ENCODE measurements around the gene CAMK2N2. TPM values are rescaled to one million over a fixed set of nuclear protein-coding genes. Genes with fewer than 3 reads are reported as not detected.
A peak's percentile ranks its signal among the peaks of the same experiment; 100 is the strongest.

Gene CAMK2N2
- total RNA-seq, 8 experiments from 2014 or later = 0.31 to 16.2 (median 6.5) TPM; not detected in 2

DNA sequence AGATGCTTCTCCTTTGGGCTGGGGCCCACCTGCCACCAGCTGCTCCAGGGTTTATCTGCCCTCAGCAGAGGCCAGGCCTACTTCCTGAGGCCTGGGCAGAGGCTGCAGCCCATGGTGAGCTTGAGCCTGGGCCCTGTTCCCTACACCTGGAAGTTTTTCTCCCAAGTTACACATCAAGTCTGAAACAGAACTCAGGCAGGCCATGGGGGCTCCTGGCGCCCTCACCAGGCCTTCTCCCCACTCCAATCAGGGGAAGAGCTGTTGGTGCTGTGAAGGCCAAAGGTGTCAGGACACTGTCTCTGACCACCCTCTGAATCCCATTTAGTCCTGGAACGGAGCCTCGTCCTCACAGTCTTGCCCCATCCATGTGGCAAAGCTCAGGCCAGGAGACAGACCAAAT is 24.7 kb downstream of the CAMK2N2 start:
- no peak for ATAC-seq (replicated peaks in 6 of 8)
- in situ Hi-C loops (cut with MboI; ENCODE audit: low pct_unique_long_range_greater_than_20kb in 2 of 9, low sequenced_read_pairs in 9 of 9, unreplicated experiment in 9 of 9) = no loop called here
- no peak overlapping the region for H3K4me3 ChIP-seq
- 25 to 40% methylated on average over 1 to 3 of the region's 3 CpGs; no CpG with 5 or more reads in 8 of the 10 experiments for WGBS, 10 experiments
- no peak overlapping the region for H3K27ac ChIP-seq
- H3K4me1 ChIP-seq (replicated peaks in 1 of 2) = no peaks in the 10 kb centered on the region

DNA sequence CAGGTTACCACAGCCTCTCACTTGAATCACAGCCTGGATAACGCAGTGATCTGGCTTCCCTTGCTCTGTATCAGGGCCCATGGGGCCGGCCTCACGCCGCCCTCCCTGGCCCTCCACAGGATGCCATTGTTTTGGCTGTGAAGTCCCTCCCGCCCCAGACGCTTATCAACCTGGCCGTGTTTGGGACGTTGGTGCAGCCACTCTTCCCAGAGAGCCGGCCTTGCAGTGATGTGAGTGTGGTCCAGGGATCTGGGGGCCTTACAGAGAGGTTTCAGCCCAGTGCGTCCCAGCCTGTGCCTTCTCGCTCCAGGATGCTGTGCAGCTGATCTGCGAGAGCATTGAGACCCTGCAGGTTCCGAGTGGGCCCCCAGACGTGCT is 25.3 kb downstream of the CAMK2N2 start:
- 40 to 46% methylated on average over 2 to 8 of the region's 14 CpGs; no CpG with 5 or more reads in 8 of the 10 experiments for WGBS, 10 experiments

DNA sequence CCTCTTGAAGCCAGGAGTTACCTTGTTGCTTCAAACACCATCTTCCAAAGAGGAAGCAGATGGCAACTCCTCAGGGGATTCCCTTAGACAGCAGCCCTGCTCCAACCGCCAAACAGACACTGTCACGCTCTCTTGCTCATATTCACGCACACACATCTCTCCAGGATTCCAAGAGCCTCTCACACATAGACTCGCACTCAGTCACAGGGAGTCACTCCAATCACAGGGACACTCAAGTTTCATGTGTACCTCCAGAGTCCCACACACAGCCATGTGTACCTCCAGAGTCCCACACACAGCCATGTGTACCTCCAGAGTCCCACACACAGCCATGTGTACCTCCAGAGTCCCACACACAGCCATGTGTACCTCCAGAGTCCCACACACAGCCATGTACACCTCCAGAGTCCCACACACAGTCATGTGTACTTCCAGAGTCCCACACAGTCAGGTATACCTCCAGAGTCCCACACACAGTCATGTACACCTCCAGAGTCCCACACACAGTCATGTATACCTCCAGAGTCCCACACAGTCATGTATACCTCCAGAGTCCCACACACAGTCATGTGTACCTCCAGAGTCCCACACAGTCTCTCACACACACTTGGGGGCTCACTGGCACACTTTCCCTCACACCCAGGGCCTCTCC is 25.8 kb downstream of the CAMK2N2 start:
- H3K4me1 ChIP-seq (replicated peaks in 1 of 2) = no peaks in the 10 kb centered on the region
- no peak overlapping the region for H3K27ac ChIP-seq
- no peak overlapping the region for H3K4me3 ChIP-seq
- WGBS, 10 experiments = no CpG with 5 or more reads among the region's 4 CpGs
- in situ Hi-C loops (cut with MboI; ENCODE audit: low pct_unique_long_range_greater_than_20kb in 2 of 9, low sequenced_read_pairs in 9 of 9, unreplicated experiment in 9 of 9) = no loop called here
- no peak for ATAC-seq (replicated peaks in 6 of 8)

More for the DNA sequence above, 25.3 kb downstream of the CAMK2N2 start:
- Histone ChIP-seq H3K4me3 (no peak overlapping the region), H3K4me1 (replicated peaks in 1 of 2) (no peaks in the 10 kb centered on the region), H3K27ac (no peak overlapping the region)
- in situ Hi-C loops (cut with MboI; ENCODE audit: low pct_unique_long_range_greater_than_20kb in 2 of 9, low sequenced_read_pairs in 9 of 9, unreplicated experiment in 9 of 9) = no loop called here
- ATAC-seq (replicated peaks in 6 of 8) = no peak

DNA sequence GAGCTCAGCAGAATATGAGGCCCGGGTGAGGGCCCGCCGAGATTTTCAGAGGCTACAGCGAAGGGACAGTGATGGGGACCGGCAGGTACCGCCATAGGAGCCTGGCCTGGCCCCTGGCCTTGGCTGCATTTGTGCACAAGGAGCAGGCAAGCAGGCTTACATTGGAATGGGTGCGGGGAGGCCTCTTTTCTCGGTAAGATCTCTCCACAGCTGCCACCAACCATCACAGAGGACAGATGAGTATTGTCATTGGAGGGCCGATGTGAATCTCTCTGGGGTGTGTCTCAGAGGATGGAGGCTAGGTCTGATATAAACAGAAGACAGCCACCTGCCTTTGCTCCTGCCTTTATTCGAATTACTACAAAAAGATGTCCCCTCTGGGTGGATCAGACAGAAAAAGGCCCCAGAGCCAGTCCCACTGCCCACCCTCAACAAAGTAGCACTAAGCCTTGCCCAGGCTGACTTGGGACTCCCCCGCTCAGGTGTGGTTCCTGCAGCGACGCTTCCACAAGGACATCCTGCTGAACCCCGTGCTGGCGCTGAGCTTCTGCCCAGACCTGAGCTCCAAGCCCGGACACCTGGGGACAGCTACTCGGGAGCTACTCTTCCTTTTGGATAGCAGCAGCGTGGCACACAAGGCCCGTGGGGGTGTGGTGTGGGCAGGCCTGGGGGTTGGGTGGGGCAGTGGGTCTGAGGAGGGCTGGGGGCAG is 26.5 kb downstream of the CAMK2N2 start:
- 50 to 92% (median 70%) methylated on average over 1 to 8 of the region's 19 CpGs; no CpG with 5 or more reads in 5 of the 10 experiments for WGBS, 10 experiments
- in situ Hi-C loops (cut with MboI; ENCODE audit: low pct_unique_long_range_greater_than_20kb in 2 of 9, low sequenced_read_pairs in 9 of 9, unreplicated experiment in 9 of 9) = no loop called here

GRCh38 chr3:184234224-184234623 is 27.1 kb downstream of the CAMK2N2 start:
- H3K27ac ChIP-seq = no peak overlapping the region
- in situ Hi-C loops (cut with MboI; ENCODE audit: low pct_unique_long_range_greater_than_20kb in 2 of 9, low sequenced_read_pairs in 9 of 9, unreplicated experiment in 9 of 9) = no loop called here
- peak in 7 of 8 experiments; percentile 5 to 86 (median 50) for ATAC-seq (replicated peaks in 6 of 8)
- no peaks in the 10 kb centered on the region for H3K4me1 ChIP-seq (replicated peaks in 1 of 2)
- WGBS, 10 experiments = 13 to 100% (median 60%) methylated on average over 1 to 3 of the region's 4 CpGs; no CpG with 5 or more reads in 7 of the 10 experiments
- no peak overlapping the region for H3K4me3 ChIP-seq

More for the DNA sequence above, 26.5 kb downstream of the CAMK2N2 start:
- Histone ChIP-seq H3K4me3 (no peak overlapping the region), H3K27ac (no peak overlapping the region), H3K4me1 (replicated peaks in 1 of 2) (no peaks in the 10 kb centered on the region)
- ATAC-seq (replicated peaks in 6 of 8) = no peak

GRCh38 chr3:184233127-184233843 is 28.1 kb downstream of the CAMK2N2 start:
- H3K27ac ChIP-seq = no peak overlapping the region
- WGBS, 10 experiments = 60 to 84% (median 80%) methylated on average over 1 to 9 of the region's 23 CpGs; no CpG with 5 or more reads in 6 of the 10 experiments
- no peak for ATAC-seq (replicated peaks in 6 of 8)

DNA sequence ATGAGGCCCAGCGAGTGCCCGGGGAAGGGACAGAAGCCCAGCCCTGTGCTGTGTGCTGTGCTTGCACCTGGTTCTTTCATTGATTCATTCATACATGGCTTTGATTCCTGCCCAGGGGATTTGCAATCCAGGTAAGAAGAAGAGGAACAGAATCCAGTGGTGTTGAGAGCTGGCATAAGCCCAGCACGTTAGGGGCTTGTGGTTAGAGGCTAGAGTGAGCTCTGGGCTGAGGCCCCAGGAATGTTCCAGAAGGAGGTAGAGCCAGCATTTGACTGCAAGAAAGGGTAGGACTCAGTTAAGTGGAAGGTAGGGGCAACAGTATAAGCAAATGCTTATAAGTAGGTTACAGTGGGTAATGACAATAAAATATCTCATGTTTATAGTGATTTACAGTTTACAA is 29.7 kb downstream of the CAMK2N2 start:
- in situ Hi-C loops (cut with MboI; ENCODE audit: low pct_unique_long_range_greater_than_20kb in 2 of 9, low sequenced_read_pairs in 9 of 9, unreplicated experiment in 9 of 9) = no loop called here
- 0 to 80% (median 57%) methylated on average over 1 to 3 of the region's 3 CpGs; no CpG with 5 or more reads in 5 of the 10 experiments for WGBS, 10 experiments
- no peak for ATAC-seq (replicated peaks in 6 of 8)
- Histone ChIP-seq H3K4me3 (no peak overlapping the region), H3K4me1 (replicated peaks in 1 of 2) (no peaks in the 10 kb centered on the region), H3K27ac (no peak overlapping the region)

More at GRCh38 chr3:184233127-184233843, 28.1 kb downstream of the CAMK2N2 start:
- no peak overlapping the region for H3K4me3 ChIP-seq
- no peaks in the 10 kb centered on the region for H3K4me1 ChIP-seq (replicated peaks in 1 of 2)
- in situ Hi-C loops (cut with MboI; ENCODE audit: low pct_unique_long_range_greater_than_20kb in 2 of 9, low sequenced_read_pairs in 9 of 9, unreplicated experiment in 9 of 9) = no loop called here

- 0 to 62% (median 11%) methylated on average over 1 to 19 of the region's 79 CpGs; no CpG with 5 or more reads in 3 of the 10 experiments for WGBS, 10 experiments
- Histone ChIP-seq H3K4me1 (replicated peaks in 1 of 2) (no peaks in the 10 kb centered on the region), H3K27ac (no peak overlapping the region), H3K4me3 (peak overlapping the region; percentile 32 to 45 (median 40))
- in situ Hi-C loops (cut with MboI; ENCODE audit: low pct_unique_long_range_greater_than_20kb in 2 of 9, low sequenced_read_pairs in 9 of 9, unreplicated experiment in 9 of 9) = no loop called here
- ATAC-seq (replicated peaks in 6 of 8) = no peak
Observed at GRCh38 chr3:184230603-184231528, 30.5 kb downstream of the CAMK2N2 start.

DNA sequence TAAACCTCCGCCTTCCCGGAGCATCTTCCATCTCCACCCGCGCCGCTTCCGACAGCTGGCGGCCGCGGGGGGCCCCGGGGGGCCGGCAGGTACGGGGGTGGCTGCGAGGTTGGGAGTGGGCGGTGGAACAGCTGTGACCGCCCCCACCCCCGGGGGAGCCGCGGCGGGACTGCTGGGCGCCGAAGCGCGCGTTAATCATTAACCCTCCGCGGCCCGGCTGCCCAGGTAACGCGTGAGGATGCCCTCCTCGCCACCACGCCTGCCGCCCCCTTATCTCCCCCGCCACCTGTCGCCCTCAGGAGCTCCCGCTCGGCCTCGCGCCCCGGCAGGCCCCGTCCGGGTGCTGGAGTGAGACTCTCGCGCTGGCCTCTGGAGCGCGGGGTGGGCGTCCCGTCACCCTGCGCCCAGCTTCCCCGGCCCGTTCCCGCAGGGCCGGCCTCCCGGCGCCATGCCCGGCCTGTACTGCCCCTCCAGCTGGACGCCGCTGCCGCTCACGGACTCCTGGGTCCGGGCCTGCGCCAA is 31.2 kb downstream of the CAMK2N2 start:
- ATAC-seq (replicated peaks in 6 of 8) = peak in 3 of 8 experiments; percentile 1 to 5 (median 5)
- no CpG with 5 or more reads among the region's 61 CpGs for WGBS, 10 experiments
- Histone ChIP-seq H3K27ac (no peak overlapping the region), H3K4me3 (peak overlapping the region; percentile 32 to 45 (median 40)), H3K4me1 (replicated peaks in 1 of 2) (no peaks in the 10 kb centered on the region)
- in situ Hi-C loops (cut with MboI; ENCODE audit: low pct_unique_long_range_greater_than_20kb in 2 of 9, low sequenced_read_pairs in 9 of 9, unreplicated experiment in 9 of 9) = no loop called here

- Histone ChIP-seq H3K4me3 (peak within 1 kb of the TSS; percentile 32 to 45 (median 40)), H3K27ac (no peak within 1 kb of the TSS), H3K4me1 (replicated peaks in 1 of 2) (no peaks in the 10 kb centered on the region)
- 4 to 5% methylated on average over 5 to 10 of the region's 66 CpGs; no CpG with 5 or more reads in 8 of the 10 experiments for WGBS, 10 experiments
- peak; percentile 83 to 96 (median 92) for ATAC-seq (replicated peaks in 6 of 8)
- in situ Hi-C loops (cut with MboI; ENCODE audit: low pct_unique_long_range_greater_than_20kb in 2 of 9, low sequenced_read_pairs in 9 of 9, unreplicated experiment in 9 of 9) = no loop called here
Observed at GRCh38 chr3:184229394-184230080, 31.8 kb downstream of the CAMK2N2 start, which contains the start of gene VWA5B2. VWA5B2 (plus strand) TSS chr3:184229585; CDS start chr3:184230529, 944 bp downstream.

GRCh38 chr3:184228376-184229137 is 32.8 kb downstream of the CAMK2N2 start:
- H3K4me3 ChIP-seq = peak overlapping the region in 1 of 5 donors; percentile 45
- H3K27ac ChIP-seq = no peak overlapping the region
- WGBS, 10 experiments = 0 to 83% (median 45%) methylated on average over 1 to 8 of the region's 12 CpGs; no CpG with 5 or more reads in 2 of the 10 experiments
- H3K4me1 ChIP-seq (replicated peaks in 1 of 2) = no peaks in the 10 kb centered on the region
- in situ Hi-C loops (cut with MboI; ENCODE audit: low pct_unique_long_range_greater_than_20kb in 2 of 9, low sequenced_read_pairs in 9 of 9, unreplicated experiment in 9 of 9) = no loop called here
- ATAC-seq (replicated peaks in 6 of 8) = peak in 4 of 8 experiments; percentile 1 to 6 (median 2)
